Hepatocyte (in vitro differentiated cells): ENCODE measurements around the gene EXD3.

ENCODE experiments used
- CTCF ChIP-seq: fragments of 200-600 bp; sonication (generic); IDR thresholded peaks from 2 replicates; pipeline ENCODE4 v1.5.1; 2016; ENCODE audit warnings: antibody characterized with exemption, mild to moderate bottlenecking; ENCODE audit not compliant: poor library complexity
- EZH2 ChIP-seq: fragments of 200-600 bp; sonication (generic); IDR thresholded peaks from 2 replicates; pipeline ENCODE4 v1.6.1; 2016; ENCODE audit warnings: antibody characterized with exemption, mild to moderate bottlenecking, borderline replicate concordance

- TF ChIP-seq EZH2 = no peak
- TF ChIP-seq CTCF = no peak
Observed at GRCh38 chr9:137263506-137263905, 159.5 kb downstream of the EXD3 start.
